ENCODE data around the gene AVPI1. TPM values are rescaled to one million over a fixed set of nuclear protein-coding genes. Genes with fewer than 3 reads are reported as not detected.

The AVPI1 gene
- polyA plus RNA-seq, 1 donor (not counting 4 experiments of a cell fraction or from before 2014, with no cell fraction given): 48.8 TPM

- DNase-seq (ENCODE audit: low read depth, low spot score) (no peak), FAIRE-seq (no peak)
- dilution Hi-C loops (cut with MboI; ENCODE audit: extremely low pct_ligation_motif_present, low sequenced_read_pairs): no loop called here
- Histone ChIP-seq H4K20me1 (ENCODE audit: control insufficient read depth, extremely low read depth, insufficient read depth, low read length) (no peaks in the 10 kb centered on the region), H3K27me3 (ENCODE audit: control insufficient read depth, extremely low read depth, insufficient read depth, low read length) (no peaks in the 10 kb centered on the region), H2AFZ (ENCODE audit: control insufficient read depth, low read length) (no peak overlapping the region), H3K4me3 (ENCODE audit: control insufficient read depth in 2 of 3, extremely low read depth in 1 of 3, insufficient read depth in 2 of 3, low read depth in 1 of 3, low read length in 3 of 3) (no peak overlapping the region), H3K9ac (ENCODE audit: control insufficient read depth, extremely low read depth, insufficient read depth, low read length) (peak overlapping the region; percentile 59), H3K79me2 (ENCODE audit: control insufficient read depth, insufficient read depth, low read length) (peaks cover 34% of the 10 kb centered on the region), H3K9me1 (ENCODE audit: control insufficient read depth, extremely low read depth, insufficient read depth, low read length) (no peaks in the 10 kb centered on the region), H3K4me2 (ENCODE audit: control insufficient read depth, extremely low read depth, insufficient read depth, low read depth, low read length) (peak overlapping the region; percentile 47), H3K27ac (ENCODE audit: control insufficient read depth, insufficient read depth, low read length) (peak overlapping the region; percentile 72), H3K36me3 (ENCODE audit: control insufficient read depth in 2 of 2, extremely low read depth in 1 of 2, insufficient read depth in 2 of 2, low read length in 2 of 2) (peaks cover 6 to 25% of the 10 kb centered on the region in 2 experiments), H3K9me3 (ENCODE audit: control insufficient read depth, low read depth, low read length) (no peaks in the 10 kb centered on the region), H3K4me1 (ENCODE audit: control insufficient read depth, extremely low read depth, insufficient read depth, low read length) (peaks cover 53% of the 10 kb centered on the region)
- no peak for TF ChIP-seq EZH2 (IDR thresholded peaks at IDR 0.05; ENCODE audit: low read length)
- no peak for TF ChIP-seq CTCF (optimal IDR thresholded peaks at IDR 0.05 in 1 of 3, IDR thresholded peaks at IDR 0.05 in 1 of 3, conservative IDR thresholded peaks at IDR 0.05 in 1 of 3; ENCODE audit: extremely low read depth in 1 of 3, insufficient read depth in 2 of 3, low read length in 3 of 3)
These were observed 30.6 kb upstream of the AVPI1 start for GRCh38 chr10:97717627-97718026.

GRCh38 chr10:97715259-97715874 is 28.3 kb upstream of the AVPI1 start:
- peaks cover 34% of the 10 kb centered on the region for H3K79me2 ChIP-seq (ENCODE audit: control insufficient read depth, insufficient read depth, low read length)
- no peaks in the 10 kb centered on the region for H4K20me1 ChIP-seq (ENCODE audit: control insufficient read depth, extremely low read depth, insufficient read depth, low read length)
- H3K27ac ChIP-seq (ENCODE audit: control insufficient read depth, insufficient read depth, low read length): peak overlapping the region; percentile 93
- H3K27me3 ChIP-seq (ENCODE audit: control insufficient read depth, extremely low read depth, insufficient read depth, low read length): no peaks in the 10 kb centered on the region
- peak; percentile 64 for FAIRE-seq
- no peak overlapping the region for H2AFZ ChIP-seq (ENCODE audit: control insufficient read depth, low read length)
- peak overlapping the region; percentile 67 to 74 (median 73) for H3K4me3 ChIP-seq (ENCODE audit: control insufficient read depth in 2 of 3, extremely low read depth in 1 of 3, insufficient read depth in 2 of 3, low read depth in 1 of 3, low read length in 3 of 3)
- TF ChIP-seq EZH2 (IDR thresholded peaks at IDR 0.05; ENCODE audit: low read length): no peak
- peak overlapping the region; percentile 94 for H3K9ac ChIP-seq (ENCODE audit: control insufficient read depth, extremely low read depth, insufficient read depth, low read length)
- peaks cover 6 to 25% of the 10 kb centered on the region in 2 experiments for H3K36me3 ChIP-seq (ENCODE audit: control insufficient read depth in 2 of 2, extremely low read depth in 1 of 2, insufficient read depth in 2 of 2, low read length in 2 of 2)
- dilution Hi-C loops (cut with MboI; ENCODE audit: extremely low pct_ligation_motif_present, low sequenced_read_pairs): no loop called here
- peaks cover 54% of the 10 kb centered on the region for H3K4me1 ChIP-seq (ENCODE audit: control insufficient read depth, extremely low read depth, insufficient read depth, low read length)
- peak overlapping the region; percentile 73 for H3K4me2 ChIP-seq (ENCODE audit: control insufficient read depth, extremely low read depth, insufficient read depth, low read depth, low read length)
- H3K9me1 ChIP-seq (ENCODE audit: control insufficient read depth, extremely low read depth, insufficient read depth, low read length): no peaks in the 10 kb centered on the region
- H3K9me3 ChIP-seq (ENCODE audit: control insufficient read depth, low read depth, low read length): no peaks in the 10 kb centered on the region
- no peak for DNase-seq (ENCODE audit: low read depth, low spot score)
